Transverse colon (tissue), 4 donors: ENCODE results near the gene SLAMF7. TPM values are rescaled to one million over a fixed set of nuclear protein-coding genes. Genes with fewer than 3 reads are reported as not detected.

Experiments
- DNase-seq: peaks from one replicate; pipeline ENCODE4 v3.0.0-alpha.2; 2019
- H3K27ac ChIP-seq, 4 donors: fragments of 200-600 bp; sonication (generic); 2 replicates each; pipeline ENCODE4 v1.5.1; 2016 to 2018; ENCODE audit warnings: inconsistent platforms in 4 of 4
- H3K27me3 ChIP-seq: fragments of 200-600 bp; sonication (generic); 2 replicates; pipeline ENCODE4 v1.5.1; 2017; ENCODE audit warnings: inconsistent platforms
- H3K36me3 ChIP-seq, 4 donors: fragments of 200-600 bp; sonication (generic); 2 replicates each; pipeline ENCODE4 v1.5.1; 2017 to 2019; ENCODE audit warnings: inconsistent platforms in 4 of 4
- H3K4me1 ChIP-seq, 4 donors: fragments of 200-600 bp; sonication (generic); 2 replicates each; pipeline ENCODE4 v1.5.1; 2017 to 2020; ENCODE audit warnings: inconsistent platforms in 4 of 4
- H3K4me3 ChIP-seq, 4 donors: fragments of 200-600 bp; sonication (generic); 1 replicate in 1 of 4; 2 replicates in 3 of 4; pipeline versions ENCODE4 v1.5.1 to v1.6.1; 2017 to 2019; ENCODE audit warnings: inconsistent platforms in 4 of 4
- H3K9me3 ChIP-seq, 2 donors: fragments of 200-600 bp; sonication (generic); 2 replicates each; pipeline ENCODE4 v1.5.1; 2017 to 2019; ENCODE audit warnings: inconsistent platforms in 2 of 2
- CTCF ChIP-seq, 5 experiments: fragments of 200-600 bp in 3 of 5; fragments of 450-650 bp in 2 of 5; sonication (generic) in 3 of 5; IDR thresholded peaks; 1 replicate in 2 of 5; 2 replicates in 3 of 5; pipeline ENCODE4 v1.5.1; 2016 to 2017; ENCODE audit warnings: antibody characterized with exemption in 5 of 5, inconsistent platforms in 3 of 5, mild to moderate bottlenecking in 2 of 5, moderate library complexity in 1 of 5
- EP300 ChIP-seq: sonication (generic); formaldehyde crosslinking; IDR thresholded peaks from one replicate; pipeline ENCODE4 v1.6.1; 2017; ENCODE audit warnings: antibody characterized with exemption, low read depth
- POLR2A ChIP-seq: fragments of 450-650 bp; IDR thresholded peaks from one replicate; pipeline ENCODE4 v1.6.1; 2016; ENCODE audit warnings: antibody characterized with exemption, mild to moderate bottlenecking, moderate library complexity
- POLR2AphosphoS5 ChIP-seq, 3 donors: sonication (generic); formaldehyde crosslinking; IDR thresholded peaks; one replicate each; pipeline ENCODE4 v1.6.1; 2016; ENCODE audit warnings: antibody characterized with exemption in 3 of 3
- WGBS, 2 donors: methylation state at CpG; one replicate each; pipeline ENCODE4 v1.1.5; 2018; ENCODE audit warnings: low coverage in 1 of 2; 5-methylcytosine and 5-hydroxymethylcytosine counted together
- in situ Hi-C, 4 donors: fragments of 200-750 bp; cut with MboI; loops; one replicate each; pipeline versions ENCODE4 v1.15.0 to v1.15.1; 2017; ENCODE audit warnings: low sequenced_read_pairs in 3 of 4, low pct_ligation_motif_present in 1 of 4, low pct_unique_long_range_greater_than_20kb in 1 of 4
- intact Hi-C: fragments of 100-400 bp; cut with DNase I; formaldehyde crosslinking; loops from one replicate; pipeline ENCODE4 v1.15.1; 2023; ENCODE audit warnings: low total_unique reads
- total RNA-seq, 4 donors: library from RNA; depleted of rRNA; stranded (reverse); fragments of >200 nt; gene quantifications; one replicate each; pipeline ENCODE4 v1.1.0, GENCODE V29; 2016

SLAMF7 gene
- total RNA-seq, 4 donors from 2014 or later = 0.20 to 15.4 (median 2.7) TPM; not detected in 1

GRCh38 chr1:160752406-160752805 lies 13.4 kb downstream of the SLAMF7 start:
- Histone ChIP-seq H3K9me3 (no peaks in the 10 kb centered on the region), H3K27me3 (no peaks in the 10 kb centered on the region), H3K4me1 (no peaks in the 10 kb centered on the region), H3K4me3 (no peak overlapping the region), H3K27ac (no peak overlapping the region), H3K36me3 (no peaks in the 10 kb centered on the region)
- DNase-seq = no peak
- in situ Hi-C loops = no loop called here
- 85 to 90% methylated on average over 3 of the region's 3 CpGs for WGBS, 2 donors
- intact Hi-C loops = no loop called here
- TF ChIP-seq POLR2A = no peak
- TF ChIP-seq POLR2AphosphoS5 (IDR thresholded peaks at IDR 0.05) = no peak
- TF ChIP-seq CTCF (IDR thresholded peaks at IDR 0.05) = no peak
- no peak for TF ChIP-seq EP300

GRCh38 chr1:160752924-160753323 lies 13.9 kb downstream of the SLAMF7 start:
- 72 to 86% methylated on average over 4 to 5 of the region's 5 CpGs for WGBS, 2 donors
- in situ Hi-C loops = no loop called here
- Histone ChIP-seq H3K27me3 (no peaks in the 10 kb centered on the region), H3K36me3 (no peaks in the 10 kb centered on the region), H3K4me1 (no peaks in the 10 kb centered on the region), H3K27ac (no peak overlapping the region), H3K4me3 (no peak overlapping the region), H3K9me3 (no peaks in the 10 kb centered on the region)
- TF ChIP-seq EP300 = no peak
- TF ChIP-seq POLR2A = no peak
- no peak for TF ChIP-seq POLR2AphosphoS5 (IDR thresholded peaks at IDR 0.05)
- no peak for TF ChIP-seq CTCF (IDR thresholded peaks at IDR 0.05)
- no peak for DNase-seq
- intact Hi-C loops = no loop called here

- Histone ChIP-seq H3K27ac (no peak overlapping the region), H3K4me1 (no peaks in the 10 kb centered on the region), H3K9me3 (no peaks in the 10 kb centered on the region), H3K27me3 (no peaks in the 10 kb centered on the region), H3K4me3 (no peak overlapping the region), H3K36me3 (no peaks in the 10 kb centered on the region)
- TF ChIP-seq POLR2A (no peak), CTCF (IDR thresholded peaks at IDR 0.05) (no peak), EP300 (no peak), POLR2AphosphoS5 (IDR thresholded peaks at IDR 0.05) (no peak)
- in situ Hi-C loops (no loop called here), intact Hi-C loops (no loop called here)
- no peak for DNase-seq
These were observed 14.5 kb downstream of the SLAMF7 start for GRCh38 chr1:160753594-160753993.

GRCh38 chr1:160755461-160755860 lies 16.4 kb downstream of the SLAMF7 start:
- 71 to 93% methylated on average over 2 of the region's 2 CpGs for WGBS, 2 donors
- Histone ChIP-seq H3K27ac (no peak overlapping the region), H3K27me3 (no peaks in the 10 kb centered on the region), H3K4me3 (no peak overlapping the region), H3K9me3 (no peaks in the 10 kb centered on the region), H3K4me1 (no peaks in the 10 kb centered on the region), H3K36me3 (no peaks in the 10 kb centered on the region)
- no peak for TF ChIP-seq EP300
- TF ChIP-seq POLR2AphosphoS5 (IDR thresholded peaks at IDR 0.05) = no peak
- TF ChIP-seq POLR2A = no peak
- TF ChIP-seq CTCF (IDR thresholded peaks at IDR 0.05) = no peak
- intact Hi-C loops = no loop called here
- no peak for DNase-seq
- in situ Hi-C loops = no loop called here
